ENCODE measurements around the gene TAS2R43. TPM values are rescaled to one million over a fixed set of nuclear protein-coding genes. Genes with fewer than 3 reads are reported as not detected.
"Not testable (repeated sequence)": the region's sequence is repeated elsewhere in the genome, so short reads cannot be mapped to it uniquely, and the experiment has no call there.

The TAS2R43 gene, protein sequence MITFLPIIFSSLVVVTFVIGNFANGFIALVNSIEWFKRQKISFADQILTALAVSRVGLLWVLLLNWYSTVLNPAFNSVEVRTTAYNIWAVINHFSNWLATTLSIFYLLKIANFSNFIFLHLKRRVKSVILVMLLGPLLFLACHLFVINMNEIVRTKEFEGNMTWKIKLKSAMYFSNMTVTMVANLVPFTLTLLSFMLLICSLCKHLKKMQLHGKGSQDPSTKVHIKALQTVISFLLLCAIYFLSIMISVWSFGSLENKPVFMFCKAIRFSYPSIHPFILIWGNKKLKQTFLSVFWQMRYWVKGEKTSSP
- total RNA-seq = 23.7 TPM
- polyA plus RNA-seq = not detected

DNA sequence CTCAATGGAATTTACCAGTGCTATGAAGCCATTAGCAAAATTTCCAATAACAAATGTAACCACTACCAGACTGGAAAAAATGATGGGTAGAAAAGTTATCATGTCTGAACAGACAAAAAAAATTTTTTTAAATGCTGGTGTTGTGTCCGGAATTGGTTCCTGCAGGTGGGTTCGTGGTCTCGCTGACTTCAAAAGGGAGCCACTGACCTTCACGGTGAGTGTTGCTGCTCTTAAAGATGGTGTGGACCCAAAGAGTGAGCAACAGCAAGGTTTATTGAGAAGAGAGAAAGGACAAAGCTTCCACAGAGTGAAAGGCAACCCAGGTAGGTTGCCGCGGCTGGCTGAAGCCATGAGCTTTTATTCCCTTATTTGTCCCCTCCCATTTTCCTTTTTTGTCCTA lies at the start of gene TAS2R43:
Gene TAS2R43 (minus strand): TSS at position 186 of the 400 bp plus-strand sequence. CDS start 84 bp downstream, at position 102.
- 96% methylated on average over 6 of the region's 6 CpGs for WGBS
- no peaks in the 10 kb centered on the region for H3K4me1 ChIP-seq (ENCODE audit: insufficient read depth)
- H3K36me3 ChIP-seq (ENCODE audit: insufficient read depth) = no peaks in the 10 kb centered on the region
- H3K4me3 ChIP-seq (ENCODE audit: low read depth, low read length) = no peak within 1 kb of the TSS
- DNase-seq (ENCODE audit: extremely low spot score) = no peak
- no peak within 1 kb of the TSS for H3K27ac ChIP-seq (ENCODE audit: low read depth)

DNA sequence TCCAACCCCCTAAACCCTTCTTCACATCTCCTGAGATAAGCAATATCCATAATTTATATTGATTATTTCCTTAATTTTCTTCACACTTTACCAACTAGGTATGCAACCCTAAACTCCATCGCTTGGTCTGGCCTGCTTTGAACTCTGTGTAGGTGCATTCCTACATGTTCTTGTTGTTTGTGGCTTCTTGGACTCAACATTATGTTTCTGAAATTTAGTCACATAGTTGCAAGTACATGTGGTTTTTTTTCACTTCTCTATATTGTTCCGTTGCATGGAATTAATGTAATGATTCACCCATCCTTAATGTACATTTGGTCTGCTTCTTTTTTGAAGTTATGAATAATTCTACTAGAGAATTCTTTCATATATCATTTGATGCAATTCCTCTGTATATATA lies 44.0 kb upstream of the TAS2R43 start:
- Histone ChIP-seq H3K36me3 (ENCODE audit: insufficient read depth) (no peaks in the 10 kb centered on the region), H3K4me3 (ENCODE audit: low read depth, low read length) (no peak overlapping the region), H3K4me1 (ENCODE audit: insufficient read depth) (no peaks in the 10 kb centered on the region), H3K27ac (ENCODE audit: low read depth) (no peak overlapping the region)
- 78% methylated on average over 2 of the region's 2 CpGs for WGBS
- DNase-seq (ENCODE audit: extremely low spot score) = no peak

DNA sequence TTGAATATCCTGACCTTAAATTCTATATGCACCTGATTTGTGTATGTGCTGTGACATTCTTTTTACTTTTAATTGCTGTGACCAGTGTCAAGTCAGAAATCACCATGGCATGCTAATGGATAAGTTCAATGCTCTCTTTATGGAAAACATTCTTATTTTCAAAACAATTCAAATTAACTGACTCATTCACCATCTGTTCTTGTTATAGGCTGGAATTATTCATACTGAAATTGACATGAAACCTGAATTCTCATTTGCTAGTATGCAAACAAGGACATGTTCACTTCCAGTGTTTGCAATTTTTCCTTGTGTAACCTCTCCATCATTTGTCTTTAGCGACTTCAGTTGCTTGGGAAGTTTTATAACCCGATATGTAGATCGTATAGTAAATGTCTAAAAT lies 42.2 kb upstream of the TAS2R43 start, which contains the start of gene TAS2R30:
Gene TAS2R30 (minus strand): TSS at position 340 of the 400 bp plus-strand sequence. CDS start 400 bp downstream, outside the sequence.
- H3K27ac ChIP-seq (ENCODE audit: low read depth) = no peak within 1 kb of the TSS
- DNase-seq (ENCODE audit: extremely low spot score) = no peak
- H3K4me3 ChIP-seq (ENCODE audit: low read depth, low read length) = no peak within 1 kb of the TSS
- H3K36me3 ChIP-seq (ENCODE audit: insufficient read depth) = no peaks in the 10 kb centered on the region
- no peaks in the 10 kb centered on the region for H3K4me1 ChIP-seq (ENCODE audit: insufficient read depth)
- WGBS = 73% methylated on average over 3 of the region's 3 CpGs

DNA sequence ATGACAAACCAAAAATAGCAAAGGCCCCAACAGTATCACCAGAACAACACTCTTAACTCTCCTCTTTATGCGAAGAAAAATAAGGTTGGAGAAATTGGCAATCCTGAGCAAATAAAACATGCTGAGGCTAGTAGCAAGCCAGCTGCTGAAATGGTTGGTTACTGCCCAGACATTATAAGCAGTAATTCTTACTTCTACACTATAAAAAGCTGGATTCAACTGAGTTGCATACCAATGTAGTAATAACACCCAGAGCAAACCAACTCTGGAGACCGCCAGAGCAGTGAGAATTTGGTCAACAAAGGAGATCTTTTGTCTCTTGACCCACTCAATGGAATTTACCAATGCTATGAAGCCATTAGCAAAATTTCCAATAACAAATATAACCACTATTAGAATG lies 41.7 kb upstream of the TAS2R43 start:
- Histone ChIP-seq H3K27ac (ENCODE audit: low read depth) (no peak overlapping the region), H3K4me3 (ENCODE audit: low read depth, low read length) (no peak overlapping the region), H3K4me1 (ENCODE audit: insufficient read depth) (no peaks in the 10 kb centered on the region), H3K36me3 (ENCODE audit: insufficient read depth) (no peaks in the 10 kb centered on the region)
- DNase-seq (ENCODE audit: extremely low spot score) = peak; percentile 3
- 83% methylated on average over 2 of the region's 2 CpGs for WGBS

DNA sequence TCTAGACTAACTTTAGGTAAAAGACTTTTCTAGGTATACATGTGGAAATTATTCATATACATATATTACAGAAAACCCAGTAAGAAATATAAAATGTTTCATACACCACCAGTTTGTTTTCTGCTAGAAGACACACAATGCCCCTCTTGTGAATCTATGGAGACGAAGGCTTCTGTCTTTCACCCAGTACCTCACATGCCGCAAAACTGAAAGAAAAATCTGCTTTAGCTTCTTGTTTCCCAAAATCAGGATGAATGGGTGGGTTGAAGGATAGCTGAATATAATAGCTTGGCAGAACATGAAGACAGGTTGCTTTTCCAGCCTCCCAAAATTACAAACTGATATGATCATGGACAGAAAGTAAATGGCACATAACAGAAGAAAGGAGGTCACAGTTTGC lies 41.0 kb upstream of the TAS2R43 start:
- H3K4me1 ChIP-seq (ENCODE audit: insufficient read depth) = no peaks in the 10 kb centered on the region
- DNase-seq (ENCODE audit: extremely low spot score) = no peak
- no peak overlapping the region for H3K4me3 ChIP-seq (ENCODE audit: low read depth, low read length)
- no peaks in the 10 kb centered on the region for H3K36me3 ChIP-seq (ENCODE audit: insufficient read depth)
- no peak overlapping the region for H3K27ac ChIP-seq (ENCODE audit: low read depth)
- 92% methylated on average over 2 of the region's 2 CpGs for WGBS

DNA sequence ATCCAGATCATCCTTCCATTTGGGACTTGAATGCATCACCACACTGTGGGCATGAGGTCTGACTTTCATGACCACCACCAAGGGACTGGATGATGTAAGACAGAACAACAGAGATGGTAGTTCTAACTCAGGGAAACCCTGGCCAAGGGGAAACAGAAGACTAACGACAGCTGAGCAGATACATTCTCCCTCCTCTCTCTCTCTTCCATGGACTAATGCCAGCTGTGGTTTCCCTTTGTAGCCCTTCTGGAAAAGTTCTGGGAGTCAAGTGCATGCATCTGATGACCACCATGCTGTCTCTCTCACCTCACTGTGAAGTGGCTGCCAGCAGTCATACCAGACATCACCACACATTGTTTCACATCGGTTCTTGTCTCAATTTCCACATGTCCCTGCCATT lies 38.9 kb upstream of the TAS2R43 start:
- WGBS = 58% methylated on average over 2 of the region's 2 CpGs
- H3K4me3 ChIP-seq (ENCODE audit: low read depth, low read length) = no peak overlapping the region
- H3K27ac ChIP-seq (ENCODE audit: low read depth) = no peak overlapping the region
- DNase-seq (ENCODE audit: extremely low spot score) = no peak
- H3K4me1 ChIP-seq (ENCODE audit: insufficient read depth) = no peaks in the 10 kb centered on the region
- H3K36me3 ChIP-seq (ENCODE audit: insufficient read depth) = no peaks in the 10 kb centered on the region

DNA sequence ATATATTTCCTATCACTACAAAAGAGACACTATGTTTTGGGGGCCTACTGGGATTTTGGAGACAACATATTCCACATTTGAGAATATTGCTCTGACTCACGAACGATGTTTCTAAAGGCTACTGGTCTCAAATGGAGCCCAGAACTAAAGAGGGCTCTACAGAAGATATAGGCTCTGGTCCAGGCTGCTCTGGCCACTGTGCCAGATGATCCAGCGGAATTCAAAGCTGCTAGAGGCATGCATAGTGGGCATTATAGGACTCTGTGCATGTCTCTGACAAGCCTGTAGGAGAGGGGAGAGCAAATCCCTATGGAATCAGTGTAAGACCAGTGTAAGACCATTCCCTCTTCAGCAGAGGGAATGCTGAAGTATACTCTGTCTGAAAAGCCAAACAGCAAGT lies 38.3 kb upstream of the TAS2R43 start:
- Histone ChIP-seq H3K4me3 (ENCODE audit: low read depth, low read length) (no peak overlapping the region), H3K27ac (ENCODE audit: low read depth) (no peak overlapping the region), H3K36me3 (ENCODE audit: insufficient read depth) (no peaks in the 10 kb centered on the region), H3K4me1 (ENCODE audit: insufficient read depth) (no peaks in the 10 kb centered on the region)
- WGBS = 94% methylated on average over 3 of the region's 3 CpGs
- DNase-seq (ENCODE audit: extremely low spot score) = no peak

DNA sequence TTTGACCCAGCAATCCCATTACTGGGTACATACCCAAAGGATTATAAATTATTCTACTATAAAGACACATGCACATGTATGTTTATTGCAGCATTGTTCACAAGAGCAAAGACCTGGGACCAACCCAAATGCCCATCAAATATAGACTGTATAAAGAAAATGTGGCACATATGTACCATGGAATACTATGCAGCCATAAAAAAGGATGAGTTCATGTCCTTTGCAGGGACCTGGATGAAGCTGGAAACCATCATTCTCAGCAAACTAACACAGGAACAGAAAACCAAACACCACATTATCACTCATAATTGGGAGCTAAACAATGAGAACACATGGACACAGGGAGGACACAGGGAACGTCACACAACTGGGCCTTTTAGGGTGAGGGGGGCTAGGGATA lies 22.0 kb upstream of the TAS2R43 start:
- 98% methylated on average over 1 of the region's 1 CpG for WGBS

DNA sequence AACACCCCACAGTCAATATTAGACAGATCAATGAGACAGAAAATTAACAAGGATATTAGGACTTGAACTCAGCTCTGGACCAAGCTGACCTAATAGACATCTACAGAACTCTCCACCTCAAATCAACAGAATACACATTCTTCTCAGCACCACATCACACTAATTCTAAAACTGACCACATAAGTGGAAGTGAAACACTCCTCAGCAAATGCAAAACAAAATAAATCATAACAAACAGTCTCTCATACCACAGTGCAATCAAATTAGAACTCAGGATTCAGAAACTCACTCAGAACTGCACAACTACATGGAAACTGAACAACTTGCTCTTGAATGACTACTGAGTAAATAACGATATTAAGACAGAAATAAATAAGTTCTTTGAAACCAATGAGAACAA lies 19.1 kb upstream of the TAS2R43 start:
- not testable (repeated sequence) for H3K4me3 ChIP-seq (ENCODE audit: low read depth, low read length); DNase-seq (ENCODE audit: extremely low spot score); H3K27ac ChIP-seq (ENCODE audit: low read depth); H3K4me1 ChIP-seq (ENCODE audit: insufficient read depth); H3K36me3 ChIP-seq (ENCODE audit: insufficient read depth)
- WGBS = 99% methylated on average over 1 of the region's 1 CpG

More for the DNA sequence above, 22.0 kb upstream of the TAS2R43 start:
- not testable (repeated sequence) for H3K4me3 ChIP-seq (ENCODE audit: low read depth, low read length); H3K36me3 ChIP-seq (ENCODE audit: insufficient read depth); H3K4me1 ChIP-seq (ENCODE audit: insufficient read depth); H3K27ac ChIP-seq (ENCODE audit: low read depth); DNase-seq (ENCODE audit: extremely low spot score)

DNA sequence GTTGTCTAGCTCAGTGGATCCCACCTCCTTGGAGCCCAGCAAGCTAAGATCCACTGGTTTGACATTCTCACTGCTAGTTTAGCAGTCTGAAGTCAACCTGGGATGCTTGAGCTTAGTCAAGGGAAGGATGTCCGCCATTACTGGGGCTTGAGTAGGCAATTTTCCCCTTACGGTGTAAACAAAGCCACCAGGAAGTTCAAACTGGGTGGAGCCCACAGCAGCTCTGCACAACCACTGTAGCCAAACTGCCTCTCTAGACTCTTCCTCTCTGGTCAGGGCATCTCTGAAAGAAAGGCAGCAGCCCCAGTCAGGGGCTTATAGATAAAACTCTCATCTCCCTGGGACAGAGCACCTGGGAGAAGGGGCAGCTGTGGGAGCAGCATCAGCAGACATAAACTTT lies 16.7 kb upstream of the TAS2R43 start:
- Histone ChIP-seq H3K4me1 (ENCODE audit: insufficient read depth) (no peaks in the 10 kb centered on the region), H3K36me3 (ENCODE audit: insufficient read depth) (no peaks in the 10 kb centered on the region), H3K4me3 (ENCODE audit: low read depth, low read length) (no peak overlapping the region), H3K27ac (ENCODE audit: low read depth) (no peak overlapping the region)
- DNase-seq (ENCODE audit: extremely low spot score) = no peak
- WGBS = 95% methylated on average over 2 of the region's 2 CpGs

DNA sequence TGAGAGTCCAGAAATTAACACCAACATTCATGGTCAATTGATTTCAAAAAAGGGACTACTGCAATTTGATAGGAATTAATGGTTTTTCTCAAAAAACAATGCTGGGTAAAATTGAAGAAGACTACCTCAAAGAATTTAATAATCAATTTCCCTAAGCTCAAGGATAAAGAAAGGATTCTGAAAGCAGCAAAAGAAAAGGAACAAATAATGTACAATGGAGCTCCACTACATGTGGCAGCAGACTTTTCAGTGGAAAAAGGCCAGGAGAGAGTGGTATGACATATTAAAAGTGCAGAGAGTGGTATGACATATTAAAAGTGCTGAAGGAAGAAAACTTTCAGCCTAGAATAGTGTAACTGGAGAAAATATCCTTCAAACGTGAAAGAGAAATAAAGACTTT lies 15.6 kb upstream of the TAS2R43 start:
- H3K4me1 ChIP-seq (ENCODE audit: insufficient read depth) = no peaks in the 10 kb centered on the region
- no peaks in the 10 kb centered on the region for H3K36me3 ChIP-seq (ENCODE audit: insufficient read depth)
- no peak overlapping the region for H3K4me3 ChIP-seq (ENCODE audit: low read depth, low read length)
- no peak overlapping the region for H3K27ac ChIP-seq (ENCODE audit: low read depth)
- 72% methylated on average over 1 of the region's 1 CpG for WGBS
- no peak for DNase-seq (ENCODE audit: extremely low spot score)

DNA sequence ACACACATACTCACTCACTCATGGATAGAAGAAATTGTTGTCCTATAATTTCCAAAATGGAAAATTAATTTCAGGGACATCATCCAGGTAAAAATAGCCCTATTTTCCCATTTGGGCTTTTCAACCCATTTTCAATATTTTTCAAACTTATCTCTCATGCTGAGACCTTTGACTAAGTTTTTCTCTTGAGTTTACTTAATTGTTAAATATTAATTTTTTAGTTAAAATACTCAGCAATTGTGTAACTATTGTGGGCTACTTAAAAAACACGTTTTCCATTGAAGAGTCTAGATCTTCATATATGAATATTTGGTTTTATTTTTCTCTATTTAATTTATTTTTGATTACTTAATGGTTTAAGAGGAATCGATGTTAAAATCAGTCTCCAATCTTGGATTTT lies 14.2 kb upstream of the TAS2R43 start:
- Histone ChIP-seq H3K36me3 (ENCODE audit: insufficient read depth) (no peaks in the 10 kb centered on the region), H3K4me1 (ENCODE audit: insufficient read depth) (no peaks in the 10 kb centered on the region), H3K27ac (ENCODE audit: low read depth) (no peak overlapping the region), H3K4me3 (ENCODE audit: low read depth, low read length) (no peak overlapping the region)
- no peak for DNase-seq (ENCODE audit: extremely low spot score)
- 96% methylated on average over 2 of the region's 2 CpGs for WGBS

DNA sequence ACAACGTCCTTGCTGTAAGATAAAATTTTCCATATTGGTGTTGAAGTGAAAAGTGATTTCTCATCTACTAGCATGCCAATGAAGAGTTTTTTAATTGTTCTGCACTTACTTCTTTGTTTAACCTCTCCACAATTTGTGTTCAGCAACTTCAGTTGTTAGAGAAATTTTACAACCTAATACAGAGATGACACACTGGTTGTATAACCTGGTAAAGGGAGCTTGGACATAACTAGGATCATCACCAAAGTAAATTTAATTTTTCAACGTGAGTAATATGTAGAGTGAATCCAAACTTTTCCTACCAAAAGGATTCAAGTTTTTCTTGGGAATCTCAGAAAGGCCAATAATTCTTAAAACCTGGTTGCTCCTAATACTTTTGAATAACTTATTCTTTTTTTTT lies 13.4 kb upstream of the TAS2R43 start:
- Histone ChIP-seq H3K36me3 (ENCODE audit: insufficient read depth) (no peaks in the 10 kb centered on the region), H3K27ac (ENCODE audit: low read depth) (no peak overlapping the region), H3K4me3 (ENCODE audit: low read depth, low read length) (no peak overlapping the region), H3K4me1 (ENCODE audit: insufficient read depth) (no peaks in the 10 kb centered on the region)
- 61% methylated on average over 2 of the region's 2 CpGs for WGBS
- DNase-seq (ENCODE audit: extremely low spot score) = no peak

DNA sequence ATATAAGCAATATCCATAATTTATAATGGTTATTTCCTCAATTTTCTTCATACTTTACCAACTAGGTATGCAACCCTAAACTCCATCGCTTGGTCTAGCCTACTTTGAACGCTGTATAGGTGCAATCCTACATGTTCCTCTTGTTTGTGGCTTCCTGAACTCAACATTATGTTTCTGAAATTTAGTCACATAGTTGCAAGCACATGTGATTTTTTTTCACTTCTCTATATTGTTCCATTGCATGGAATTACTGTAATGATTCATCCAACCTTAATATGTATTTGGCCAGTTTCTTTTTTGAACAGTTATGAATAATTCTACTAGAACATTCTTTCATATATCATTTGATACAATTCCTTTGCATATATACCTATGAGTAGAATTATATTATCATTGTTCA lies 2.8 kb upstream of the TAS2R43 start:
- not testable (repeated sequence) for DNase-seq (ENCODE audit: extremely low spot score); H3K4me1 ChIP-seq (ENCODE audit: insufficient read depth); H3K27ac ChIP-seq (ENCODE audit: low read depth); H3K36me3 ChIP-seq (ENCODE audit: insufficient read depth); H3K4me3 ChIP-seq (ENCODE audit: low read depth, low read length)
- WGBS = no CpG with 5 or more reads among the region's 2 CpGs

All from urinary bladder (tissue), 4 donors.